ENCODE results near the gene ARSA.
A peak's percentile ranks its signal among the peaks of the same experiment; 100 is the strongest.
"Not testable (repeated sequence)": the region's sequence is repeated elsewhere in the genome, so short reads cannot be mapped to it uniquely, and the experiment has no call there.

ARSA gene

DNA sequence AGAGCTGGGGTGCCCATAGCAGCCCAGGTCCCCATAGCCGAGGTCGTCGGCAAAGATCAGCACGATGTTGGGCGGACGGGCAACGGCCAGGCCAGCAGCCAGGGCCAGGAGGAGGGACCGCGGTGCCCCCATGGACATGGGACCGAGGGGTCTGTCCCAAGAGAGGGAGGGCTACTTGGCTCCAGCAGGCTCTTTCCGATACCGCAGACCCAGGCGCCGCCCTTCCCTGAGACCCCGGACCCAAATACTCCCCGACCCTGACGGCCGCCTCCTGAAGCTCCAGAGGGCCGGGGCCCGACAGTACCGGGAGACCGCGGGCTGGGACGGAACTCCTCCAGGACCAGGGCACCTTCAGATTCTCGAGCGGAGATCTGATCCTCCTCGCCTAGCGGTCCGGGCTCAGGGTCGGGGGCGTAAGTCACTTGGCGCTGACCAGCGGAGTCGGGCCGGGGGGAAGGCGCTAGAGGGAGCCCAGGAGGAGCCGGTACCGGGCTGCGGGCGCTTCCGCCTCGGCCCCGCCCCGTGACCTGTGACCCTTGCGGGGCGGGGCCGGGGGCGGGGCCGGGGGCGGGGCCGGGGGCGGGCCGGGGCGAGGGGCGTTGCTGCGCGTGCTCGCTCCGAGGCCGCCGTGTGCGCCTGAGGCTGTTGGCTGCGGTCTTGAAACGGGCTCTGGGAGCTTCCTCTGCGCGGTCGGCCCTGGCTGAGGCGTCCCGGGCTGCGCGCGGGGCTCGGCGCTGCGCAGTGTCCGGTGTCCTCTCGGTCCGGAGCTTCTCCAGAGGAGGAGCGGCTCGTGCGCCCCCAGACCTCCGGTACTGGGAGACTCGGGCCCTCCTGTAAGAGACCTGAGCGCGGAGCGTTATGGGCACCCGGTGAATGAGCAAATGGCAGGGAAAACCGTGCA, at the start of gene ARSA:
Gene ARSA, minus strand, starts transcription at position 511 of the 901 bp plus-strand sequence. Its CDS starts 373 bp downstream, at position 138.
- peak; percentile 54 for DNase-seq (ENCODE audit: low read depth)

DNA sequence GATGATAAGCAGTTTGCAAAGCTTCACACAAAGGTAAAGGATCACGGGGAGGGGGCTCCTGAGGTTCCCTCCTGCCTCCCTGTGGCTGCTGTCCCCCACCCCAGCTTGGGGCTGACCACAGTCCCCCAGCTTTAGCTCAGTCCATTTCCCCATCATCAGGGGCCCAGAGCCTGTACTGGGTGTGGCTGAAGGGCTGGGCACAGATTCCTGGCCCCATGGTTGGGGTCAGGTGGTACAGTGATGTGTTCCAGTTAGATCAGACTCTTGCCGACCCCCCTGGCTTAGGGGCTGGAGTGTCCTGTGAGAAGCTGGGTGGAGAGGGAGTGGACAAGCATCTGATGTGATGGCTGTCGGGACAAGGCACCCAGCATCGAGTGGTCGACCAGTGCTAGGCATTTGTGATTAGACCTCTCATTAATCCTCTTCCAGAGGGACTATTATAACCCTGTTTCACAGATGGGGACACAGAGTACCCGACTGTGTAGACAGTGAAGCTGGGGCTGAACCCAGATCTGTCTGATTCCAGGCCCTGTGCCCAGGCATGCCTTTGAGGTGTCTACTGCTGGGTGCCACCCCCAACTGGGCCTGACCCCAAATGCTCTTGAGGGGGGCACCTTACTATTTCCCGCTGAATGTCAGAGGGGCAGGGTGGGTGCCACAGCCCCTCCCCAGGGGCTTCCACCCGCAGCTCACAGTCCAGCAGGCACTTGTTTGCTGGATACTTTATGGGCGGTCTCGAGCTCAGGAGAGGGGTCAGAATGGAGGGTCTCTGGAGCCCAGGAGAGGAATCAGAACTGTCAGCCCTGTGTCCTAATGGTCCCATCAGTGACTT, 48.9 kb upstream of the ARSA start:
- no peak for DNase-seq (ENCODE audit: low read depth)

DNA sequence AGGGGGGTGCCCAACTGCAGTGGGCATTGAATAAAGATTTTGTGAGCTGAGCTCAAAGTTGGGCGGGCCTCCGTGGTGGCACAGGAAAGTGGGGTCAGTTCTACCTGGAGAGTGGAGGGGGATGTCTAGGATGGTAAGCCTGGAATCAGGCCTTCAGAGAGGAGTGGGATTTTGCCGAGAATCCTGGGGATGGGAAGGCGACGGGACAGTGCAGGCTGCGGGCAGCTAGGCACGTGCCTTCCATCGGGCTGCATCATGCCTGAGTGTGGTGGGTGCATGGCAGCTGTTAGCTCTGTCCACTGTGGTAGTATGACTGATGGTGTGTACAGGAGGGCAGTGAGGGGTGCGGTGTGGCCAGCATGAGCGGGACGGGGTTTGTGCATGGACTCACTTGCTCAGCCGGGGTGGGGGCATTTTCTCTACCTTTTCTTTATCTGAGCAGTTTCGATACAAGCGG, 48.3 kb upstream of the ARSA start:
- no peak for DNase-seq (ENCODE audit: low read depth)

DNA sequence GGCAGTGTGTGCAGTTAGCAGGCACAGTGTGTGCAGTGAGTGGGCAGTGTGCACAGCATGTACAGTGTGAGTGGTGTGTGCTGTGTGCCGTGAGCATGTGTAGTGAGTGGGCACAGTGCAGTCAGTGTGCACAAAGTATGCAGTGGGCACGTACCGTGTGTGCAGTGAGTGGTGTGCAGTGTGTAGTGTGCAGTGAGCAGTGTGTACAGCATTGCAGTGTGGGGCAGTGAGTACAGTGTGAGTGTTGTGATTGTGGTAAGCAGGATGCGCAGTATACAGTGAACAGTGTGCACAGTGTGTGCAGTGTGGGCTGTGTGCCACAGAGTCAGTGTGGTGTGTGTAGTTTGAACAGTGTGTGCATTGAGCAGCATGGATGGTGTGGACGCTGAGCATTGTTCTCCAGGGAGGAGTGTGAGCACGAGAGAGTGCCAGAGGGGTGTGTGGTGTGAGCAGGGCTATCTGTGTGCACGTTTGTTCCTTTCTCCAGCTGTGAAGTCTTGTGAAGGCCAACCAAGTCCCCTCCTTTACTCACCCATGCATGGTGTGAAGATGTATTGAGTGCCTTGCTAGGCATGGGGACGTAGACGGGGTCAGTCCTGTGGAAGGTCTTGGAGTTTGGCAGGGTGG, 47.7 kb upstream of the ARSA start:
- DNase-seq (ENCODE audit: low read depth) = no peak

DNA sequence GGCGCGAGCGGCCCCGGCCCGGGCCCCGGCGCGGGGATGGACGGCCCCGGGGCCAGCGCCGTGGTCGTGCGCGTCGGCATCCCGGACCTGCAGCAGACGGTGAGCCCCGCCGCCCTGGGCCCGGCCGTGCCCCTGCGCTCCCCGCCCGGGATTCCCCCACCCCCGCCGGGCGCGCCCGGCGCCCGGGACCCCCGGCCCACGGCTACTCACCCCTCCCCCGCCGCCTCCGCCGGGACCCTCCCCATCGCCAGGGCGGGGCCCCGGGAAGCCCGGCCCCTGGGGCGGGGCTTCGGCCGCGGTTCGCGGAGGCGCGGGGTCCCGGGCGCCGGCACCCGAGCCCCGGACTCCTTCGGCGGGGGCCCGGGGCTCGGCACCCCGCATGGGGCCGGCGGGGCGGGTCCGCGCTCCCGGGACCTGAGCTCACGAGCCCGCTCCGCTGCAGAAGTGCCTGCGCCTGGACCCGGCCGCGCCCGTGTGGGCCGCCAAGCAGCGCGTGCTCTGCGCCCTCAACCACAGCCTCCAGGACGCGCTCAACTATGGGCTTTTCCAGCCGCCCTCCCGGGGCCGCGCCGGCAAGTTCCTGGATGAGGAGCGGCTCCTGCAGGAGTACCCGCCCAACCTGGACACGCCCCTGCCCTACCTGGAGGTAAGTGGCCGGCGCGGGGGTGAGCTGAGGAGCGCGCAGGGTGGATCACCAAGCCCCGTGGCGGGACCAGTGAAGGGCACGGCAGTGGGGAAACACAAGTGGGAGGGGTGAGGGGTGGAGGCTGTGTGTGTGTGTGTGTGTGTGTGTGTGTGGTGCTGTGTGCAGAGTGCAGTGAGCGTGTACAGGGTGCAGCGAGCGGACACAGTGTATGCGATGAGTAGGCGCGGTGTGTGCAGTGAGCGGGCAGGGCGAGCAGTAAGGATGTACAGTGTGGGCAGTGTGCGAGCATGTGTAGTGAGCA, 46.9 kb upstream of the ARSA start:
- DNase-seq (ENCODE audit: low read depth) = no peak

DNA sequence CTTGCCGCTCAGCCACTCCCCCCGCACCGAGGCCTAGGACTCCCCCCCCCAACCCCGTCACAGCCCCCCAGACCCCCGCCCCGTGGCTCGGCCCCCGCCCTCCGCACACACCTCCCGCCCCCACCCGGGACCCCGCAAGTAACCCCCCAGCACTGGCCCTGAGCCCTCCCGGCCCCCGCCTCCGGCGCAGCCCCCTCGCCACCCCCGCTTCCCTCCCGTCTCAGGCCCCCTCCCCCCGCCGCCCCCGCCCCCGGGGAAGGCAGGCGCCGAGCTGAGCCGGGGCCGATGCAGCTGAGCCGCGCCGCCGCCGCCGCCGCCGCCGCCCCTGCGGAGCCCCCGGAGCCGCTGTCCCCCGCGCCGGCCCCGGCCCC, 46.2 kb upstream of the ARSA start:
- no peak for DNase-seq (ENCODE audit: low read depth)

DNA sequence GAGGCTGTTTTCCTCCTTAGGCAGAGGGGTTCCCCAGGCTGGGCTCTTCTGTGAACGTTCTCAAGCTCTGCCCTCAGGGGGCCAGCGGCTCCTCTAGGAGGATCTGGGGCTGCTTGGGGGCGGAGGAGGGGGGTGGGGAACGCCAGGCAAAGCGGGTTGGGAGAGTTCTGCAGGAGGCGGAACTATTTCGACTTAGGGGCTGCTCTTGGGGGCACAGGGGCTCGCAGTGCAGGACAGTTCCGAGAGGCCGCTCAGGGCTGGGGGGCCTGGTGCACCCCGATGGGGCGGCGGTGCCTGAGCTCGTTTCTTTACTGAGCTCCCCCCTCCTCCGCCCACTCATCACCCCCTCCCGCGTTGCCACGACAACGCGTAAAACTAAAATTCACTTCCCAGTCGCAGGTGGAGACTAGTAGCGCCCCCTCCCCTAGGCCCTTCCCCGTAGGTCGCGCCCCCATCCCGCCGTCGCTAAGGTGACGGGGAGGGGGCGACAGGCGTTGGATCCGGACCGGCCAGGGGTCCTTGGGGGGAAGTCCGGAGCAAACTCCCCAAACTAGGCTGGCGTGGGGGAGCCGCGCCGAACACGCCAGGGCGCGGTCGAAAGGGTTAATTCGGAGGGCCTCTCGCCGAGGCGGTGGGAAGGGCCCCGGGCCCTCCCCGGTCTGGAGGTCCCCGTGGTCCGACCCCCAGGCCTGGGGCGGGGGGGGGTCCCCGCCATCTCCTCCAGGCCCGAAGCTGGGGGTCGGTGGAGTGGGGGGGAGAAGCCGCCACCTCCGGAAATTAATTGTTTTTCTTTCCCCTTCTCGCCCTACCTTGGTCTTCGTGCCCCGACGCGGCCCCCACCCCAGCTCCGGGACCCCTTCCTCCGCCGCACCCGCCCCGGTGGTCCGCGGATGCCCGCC, 45.5 kb upstream of the ARSA start:
- DNase-seq (ENCODE audit: low read depth) = no peak

DNA sequence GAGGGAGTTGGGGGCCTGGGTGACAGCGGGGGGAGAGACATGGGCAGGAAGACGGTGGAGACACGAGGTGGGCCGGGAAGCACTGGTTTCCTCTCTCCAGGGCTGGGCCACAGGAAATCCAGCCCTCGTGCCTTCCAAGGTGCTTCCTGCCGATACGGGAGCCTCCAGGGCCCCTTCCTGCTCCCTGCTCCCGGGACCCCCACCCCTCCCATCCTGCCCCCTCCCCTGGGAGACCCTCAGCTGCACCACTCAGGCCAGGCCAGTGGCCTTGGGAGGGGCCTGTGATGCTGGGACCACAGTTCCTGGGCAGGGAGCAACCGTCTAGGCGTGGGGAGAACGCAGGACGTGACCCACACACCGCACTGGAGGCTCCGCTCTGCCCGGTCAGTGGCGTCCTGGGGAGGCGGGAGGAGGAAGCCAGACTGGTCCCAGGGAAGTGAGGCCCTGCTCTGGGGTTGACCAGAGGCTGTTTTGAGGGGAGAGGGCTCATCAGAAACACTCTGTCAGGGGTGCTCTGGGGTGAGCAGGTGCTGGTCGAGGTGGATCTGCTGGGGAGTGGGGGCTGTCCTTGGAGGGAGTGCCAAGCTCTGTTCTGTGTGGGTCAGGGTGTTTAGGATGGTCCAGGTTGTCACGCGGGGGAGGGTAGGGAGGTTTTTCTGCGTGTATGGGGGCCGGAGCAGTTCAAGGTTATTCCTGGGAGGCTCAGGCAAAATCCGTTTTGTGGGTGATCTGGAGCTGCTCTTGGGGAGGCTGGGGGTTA, 44.7 kb upstream of the ARSA start, which contains the start of gene SHANK3:
Gene SHANK3, plus strand, starts transcription at position 353 of the 760 bp plus-strand sequence.
- DNase-seq (ENCODE audit: low read depth) = no peak

DNA sequence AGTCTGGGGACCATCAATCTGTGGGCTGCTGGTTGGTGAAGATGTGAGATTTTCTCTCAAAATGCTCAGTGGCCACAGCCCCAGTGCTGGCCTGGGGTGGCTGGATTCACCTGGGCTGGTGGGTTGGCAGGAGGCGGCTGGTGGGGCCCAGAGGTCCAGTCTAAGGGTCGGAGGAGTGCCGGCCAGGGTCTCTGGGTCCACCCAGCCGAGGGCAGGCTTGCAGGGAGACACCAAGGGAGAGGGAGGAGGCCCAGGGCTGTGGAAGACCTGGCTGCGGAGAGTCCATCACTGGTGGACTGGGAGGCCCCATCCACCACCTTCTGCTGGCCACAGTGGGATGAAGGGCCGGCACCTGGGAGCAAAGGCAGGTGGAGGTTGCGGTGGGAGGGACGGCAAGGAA, 44.1 kb upstream of the ARSA start:
- DNase-seq (ENCODE audit: low read depth) = no peak

DNA sequence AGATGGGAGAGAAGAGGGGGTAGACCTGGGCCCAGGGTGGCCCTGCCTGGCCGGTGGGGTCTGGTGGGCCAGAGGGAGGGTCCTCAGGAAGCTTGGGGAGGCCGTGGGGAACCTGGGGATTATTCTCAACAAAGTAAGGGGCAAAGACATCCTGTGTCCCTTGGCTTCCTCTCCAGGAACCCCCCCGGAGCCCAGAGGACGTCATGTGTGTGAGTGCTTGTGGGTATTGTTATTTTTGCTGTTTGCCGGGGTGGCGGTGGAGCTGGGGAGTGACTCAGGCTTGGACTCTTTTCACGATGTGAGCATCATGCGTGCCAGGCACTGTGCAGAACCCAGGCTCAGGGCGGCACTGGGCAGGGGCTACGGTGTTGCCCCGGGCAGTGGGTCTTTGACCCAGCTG, 43.7 kb upstream of the ARSA start:
- no peak for DNase-seq (ENCODE audit: low read depth)

DNA sequence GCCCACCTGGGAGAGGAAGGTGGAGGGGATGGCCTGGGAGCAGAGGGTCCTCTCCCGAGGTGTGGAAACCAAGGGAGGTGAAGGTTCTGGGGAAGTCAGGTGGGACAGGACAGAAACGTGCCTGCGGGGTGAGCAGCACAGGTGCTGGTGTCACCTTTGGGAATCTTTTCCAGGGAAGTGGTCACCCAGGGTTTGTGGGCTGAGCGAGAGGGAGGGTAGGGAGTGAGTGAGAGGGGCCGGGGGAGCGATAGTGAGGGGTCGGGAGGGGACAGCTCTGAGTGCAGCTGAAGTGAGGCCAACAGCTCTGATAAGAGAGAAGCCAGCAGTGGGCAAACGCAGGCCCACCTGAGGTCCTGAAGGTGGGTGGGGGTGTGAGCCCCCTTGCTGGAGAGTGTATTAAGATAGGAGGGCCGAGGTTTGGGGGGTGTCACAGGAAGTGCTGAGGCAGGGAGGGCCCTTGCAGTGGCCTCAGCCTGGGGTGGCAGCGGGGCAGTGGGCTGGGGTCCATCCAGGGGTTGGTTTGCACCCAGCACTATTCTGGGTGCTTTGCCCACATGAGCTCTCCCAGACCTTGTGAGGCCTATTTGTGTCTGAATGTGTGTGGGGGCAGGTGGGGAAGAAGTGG, 43.1 kb upstream of the ARSA start:
- DNase-seq (ENCODE audit: low read depth) = no peak

DNA sequence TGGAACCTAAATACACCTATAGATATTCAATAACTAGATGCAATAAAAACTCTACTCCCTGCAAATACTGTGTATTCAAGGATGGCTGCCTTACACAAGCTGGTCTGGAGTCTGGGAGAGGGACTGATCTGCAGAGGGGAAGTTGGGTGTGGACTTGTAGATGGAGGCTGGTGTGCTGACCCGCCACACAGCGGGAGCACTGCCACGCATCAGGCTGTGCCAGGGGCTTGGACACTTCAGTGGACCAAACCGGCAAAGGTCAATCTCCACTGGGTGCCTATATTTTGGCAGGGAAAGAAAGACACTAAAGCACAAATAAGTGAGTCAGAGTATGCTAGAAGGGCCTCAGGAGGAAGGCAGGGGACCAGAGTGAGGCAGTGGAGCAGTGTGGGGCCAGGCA, 42.6 kb upstream of the ARSA start:
- DNase-seq (ENCODE audit: low read depth) = no peak

DNA sequence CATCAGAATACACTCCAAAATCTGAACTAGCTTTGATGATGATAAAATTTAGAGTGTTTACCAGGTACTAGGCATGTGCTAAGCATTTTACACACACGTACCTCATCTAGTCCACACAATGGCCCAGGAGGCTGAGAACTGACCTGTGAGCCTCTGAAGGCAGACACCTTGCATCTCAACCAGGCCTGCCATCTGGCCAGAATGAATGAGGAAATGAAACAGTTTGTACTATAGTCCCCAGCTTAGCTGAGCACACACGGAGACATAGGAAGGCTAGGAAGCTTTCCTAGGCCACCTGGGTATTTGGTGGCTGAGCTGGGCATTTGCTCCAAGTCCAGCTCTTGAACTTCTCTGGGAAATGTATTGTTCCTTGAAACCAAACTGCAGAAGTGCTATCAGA, 37.8 kb upstream of the ARSA start:
- no peak for DNase-seq (ENCODE audit: low read depth)

DNA sequence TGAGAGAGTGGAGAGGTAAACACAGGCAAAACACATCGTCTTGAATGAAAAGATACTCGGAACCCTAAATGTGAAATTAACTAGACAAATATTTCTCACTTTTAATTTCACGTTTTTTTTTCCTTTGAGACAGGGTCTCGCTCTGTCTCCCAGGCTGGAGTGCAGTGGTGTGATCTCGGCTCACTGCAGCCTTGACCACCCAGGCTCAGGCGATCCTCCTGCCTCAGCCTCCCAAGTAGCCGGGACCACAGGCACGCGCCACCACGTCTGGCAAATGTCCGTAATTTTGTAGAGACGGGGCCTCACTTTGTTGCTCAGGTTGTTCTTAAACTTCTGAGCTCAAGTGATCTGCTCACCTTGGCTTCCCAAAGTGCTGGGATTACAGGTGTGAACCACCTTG, 37.3 kb upstream of the ARSA start:
- DNase-seq (ENCODE audit: low read depth) = no peak

DNA sequence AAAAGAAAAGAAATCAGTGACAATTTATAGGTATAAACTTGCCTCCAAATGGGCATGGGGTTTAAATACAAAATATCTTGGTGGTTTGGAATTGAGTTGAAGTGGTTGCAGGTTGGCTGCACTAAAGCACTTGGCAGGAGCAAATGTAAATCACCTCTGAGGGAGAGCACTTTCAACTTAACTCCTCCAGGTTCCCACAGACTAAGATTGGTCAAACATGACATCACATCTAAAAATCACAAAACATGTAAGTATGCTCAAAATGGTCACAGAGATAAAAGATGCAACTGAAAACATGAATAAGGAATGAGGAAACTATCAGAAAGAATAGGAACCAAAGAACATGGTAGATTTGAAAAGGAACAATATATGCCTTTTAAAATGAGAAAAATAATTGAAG, 32.4 kb upstream of the ARSA start:
- DNase-seq (ENCODE audit: low read depth) = no peak

DNA sequence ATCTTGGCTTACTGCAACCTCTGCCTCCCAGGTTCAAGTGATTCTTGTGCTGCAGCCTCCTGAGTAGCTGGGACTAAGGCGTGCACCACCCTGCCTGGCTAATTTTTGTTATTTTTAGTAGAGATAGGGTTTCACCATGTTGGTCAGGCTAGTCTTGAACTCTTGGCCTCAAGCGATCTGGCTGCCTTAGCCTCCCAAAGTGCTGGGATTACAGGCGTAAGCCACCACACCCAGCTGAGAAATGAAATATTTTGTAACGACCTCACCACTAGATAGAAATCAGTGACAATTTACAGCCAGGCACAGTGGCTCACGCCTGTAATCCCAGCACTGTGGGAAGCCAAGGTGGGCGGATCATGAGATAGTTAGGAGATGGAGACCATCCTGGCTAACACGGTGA, 31.8 kb upstream of the ARSA start:
- not testable (repeated sequence) for DNase-seq (ENCODE audit: low read depth)

DNA sequence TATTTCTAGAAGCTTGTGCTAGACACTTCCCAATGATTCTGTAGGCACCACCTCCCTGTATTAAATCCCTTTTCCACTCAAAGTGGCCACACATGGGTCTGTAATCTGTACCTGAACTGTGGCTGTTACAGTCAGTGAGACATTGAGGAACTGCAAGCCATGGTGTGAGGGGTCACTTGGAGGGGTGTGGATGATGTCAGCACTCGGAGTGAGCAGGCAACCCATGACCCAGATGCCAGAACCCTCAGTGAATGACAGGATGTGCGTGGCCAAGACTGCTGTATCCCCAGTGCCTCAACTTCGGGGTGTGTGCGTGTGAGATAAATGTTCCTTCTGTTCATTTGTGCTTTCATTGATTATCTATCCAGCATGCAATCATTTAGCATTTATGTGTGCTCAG, 30.0 kb upstream of the ARSA start:
- DNase-seq (ENCODE audit: low read depth) = no peak

DNA sequence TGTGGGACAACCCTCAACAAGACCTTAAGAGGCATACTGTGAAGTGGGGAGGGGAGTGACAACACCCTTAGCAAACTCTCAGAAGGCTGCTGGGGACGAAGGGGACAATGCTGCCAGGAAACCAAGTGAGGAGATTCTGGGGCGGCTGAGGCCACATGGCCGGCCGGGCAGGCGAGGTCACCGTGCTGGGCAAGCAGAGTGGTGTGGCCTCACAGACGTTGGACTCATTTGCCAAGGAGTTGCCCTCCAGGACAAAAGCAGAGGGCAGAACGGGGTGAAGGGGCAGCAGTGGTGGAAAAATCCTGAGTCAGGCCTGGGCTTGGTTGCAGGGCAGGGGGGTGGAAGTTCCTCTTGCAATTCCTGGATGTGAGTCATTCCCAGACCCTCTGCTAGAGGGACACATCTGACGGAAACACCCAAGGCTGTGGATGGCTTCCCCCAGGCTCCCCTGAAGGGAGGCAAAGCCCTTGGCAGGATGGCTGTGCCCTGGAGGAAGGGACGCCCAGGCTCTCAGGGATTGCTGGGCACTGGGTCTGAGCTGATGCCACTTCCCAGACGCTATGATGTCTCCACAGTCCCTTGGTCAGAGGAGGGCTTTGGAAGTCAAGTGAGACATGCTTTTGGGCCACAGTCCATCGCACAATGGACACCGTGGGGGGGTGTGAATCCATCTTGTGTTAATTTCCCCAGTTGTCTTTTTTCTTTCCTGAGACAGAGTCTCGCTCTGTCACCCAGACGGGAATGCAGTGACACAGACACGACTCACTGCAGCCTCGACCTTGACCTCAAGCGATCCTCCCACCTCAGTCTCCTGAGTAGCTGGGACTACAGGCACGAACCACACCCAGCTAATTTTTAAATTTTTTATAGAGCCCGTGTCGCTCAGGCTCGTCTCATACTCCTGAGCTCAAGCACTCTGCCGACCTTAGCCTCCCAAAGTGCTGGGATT, 28.4 kb upstream of the ARSA start:
- no peak for DNase-seq (ENCODE audit: low read depth)

Measured in stimulated activated CD8-positive, alpha-beta memory T cell treated with anti-CD3 and anti-CD28 coated beads, Interleukin-15, amount 100 ng/mL, for 24 hours (primary cell).